Measurements from ENCODE around the gene ZPBP2.
"Not testable (repeated sequence)": the region's sequence is repeated elsewhere in the genome, so short reads cannot be mapped to it uniquely, and the experiment has no call there.

ZPBP2 gene

GRCh38 chr17:39855911-39856649, 11.9 kb upstream of the ZPBP2 start:
- not testable (repeated sequence) for H3K9ac ChIP-seq (ENCODE audit: low read length); H3K36me3 ChIP-seq (ENCODE audit: control insufficient read depth, insufficient read depth, low read length, severe bottlenecking); H3K4me1 ChIP-seq (ENCODE audit: control insufficient read depth, insufficient read depth, low read length); H3K9me3 ChIP-seq (ENCODE audit: control insufficient read depth, low read length); DNase-seq (ENCODE audit: low read depth); H3K4me3 ChIP-seq (ENCODE audit: low read length)
- H3K27me3 ChIP-seq (replicated peaks; ENCODE audit: control insufficient read depth, insufficient read depth, low read length) = peaks cover 40% of the 10 kb centered on the region

- DNase-seq (ENCODE audit: low read depth) = no peak
- H3K9ac ChIP-seq (ENCODE audit: low read length) = no peak overlapping the region
- H3K36me3 ChIP-seq (ENCODE audit: control insufficient read depth, insufficient read depth, low read length, severe bottlenecking) = no peaks in the 10 kb centered on the region
- peaks cover 3% of the 10 kb centered on the region for H3K9me3 ChIP-seq (ENCODE audit: control insufficient read depth, low read length)
- peaks cover 53% of the 10 kb centered on the region for H3K27me3 ChIP-seq (replicated peaks; ENCODE audit: control insufficient read depth, insufficient read depth, low read length)
- H3K4me1 ChIP-seq (ENCODE audit: control insufficient read depth, insufficient read depth, low read length) = no peaks in the 10 kb centered on the region
- H3K4me3 ChIP-seq (ENCODE audit: low read length) = no peak overlapping the region
Measured at GRCh38 chr17:39861235-39861634, 6.8 kb upstream of the ZPBP2 start.

- no peak for DNase-seq (ENCODE audit: low read depth)
- H3K9me3 ChIP-seq (ENCODE audit: control insufficient read depth, low read length) = peaks cover 20% of the 10 kb centered on the region
- H3K4me3 ChIP-seq (ENCODE audit: low read length) = no peak overlapping the region
- no peaks in the 10 kb centered on the region for H3K36me3 ChIP-seq (ENCODE audit: control insufficient read depth, insufficient read depth, low read length, severe bottlenecking)
- no peaks in the 10 kb centered on the region for H3K4me1 ChIP-seq (ENCODE audit: control insufficient read depth, insufficient read depth, low read length)
- H3K27me3 ChIP-seq (replicated peaks; ENCODE audit: control insufficient read depth, insufficient read depth, low read length) = peaks cover 69% of the 10 kb centered on the region
- H3K9ac ChIP-seq (ENCODE audit: low read length) = no peak overlapping the region
Measured at GRCh38 chr17:39863244-39863917, 4.6 kb upstream of the ZPBP2 start.

- Histone ChIP-seq H3K36me3 (ENCODE audit: control insufficient read depth, insufficient read depth, low read length, severe bottlenecking) (no peaks in the 10 kb centered on the region), H3K4me1 (ENCODE audit: control insufficient read depth, insufficient read depth, low read length) (no peaks in the 10 kb centered on the region), H3K4me3 (ENCODE audit: low read length) (no peak within 1 kb of the TSS), H3K9ac (ENCODE audit: low read length) (no peak within 1 kb of the TSS), H3K27me3 (replicated peaks; ENCODE audit: control insufficient read depth, insufficient read depth, low read length) (peaks cover 75% of the 10 kb centered on the region), H3K9me3 (ENCODE audit: control insufficient read depth, low read length) (peaks cover 23% of the 10 kb centered on the region)
- peak; percentile 40 for DNase-seq (ENCODE audit: low read depth)
Measured at GRCh38 chr17:39863918-39864746, 3.9 kb upstream of the ZPBP2 start, which contains the start of gene IKZF3. IKZF3 (minus strand) TSS chr17:39864312; CDS start chr17:39864126, 186 bp downstream.

GRCh38 chr17:39866013-39866730, 1.8 kb upstream of the ZPBP2 start:
- Histone ChIP-seq H3K36me3 (ENCODE audit: control insufficient read depth, insufficient read depth, low read length, severe bottlenecking) (no peaks in the 10 kb centered on the region), H3K4me3 (ENCODE audit: low read length) (no peak overlapping the region), H3K4me1 (ENCODE audit: control insufficient read depth, insufficient read depth, low read length) (no peaks in the 10 kb centered on the region), H3K27me3 (replicated peaks; ENCODE audit: control insufficient read depth, insufficient read depth, low read length) (peaks cover 69% of the 10 kb centered on the region), H3K9me3 (ENCODE audit: control insufficient read depth, low read length) (peaks cover 23% of the 10 kb centered on the region), H3K9ac (ENCODE audit: low read length) (no peak overlapping the region)
- no peak for DNase-seq (ENCODE audit: low read depth)

- DNase-seq (ENCODE audit: low read depth) = no peak
- H3K9ac ChIP-seq (ENCODE audit: low read length) = no peak overlapping the region
- H3K4me1 ChIP-seq (ENCODE audit: control insufficient read depth, insufficient read depth, low read length) = no peaks in the 10 kb centered on the region
- H3K9me3 ChIP-seq (ENCODE audit: control insufficient read depth, low read length) = peaks cover 23% of the 10 kb centered on the region
- no peak overlapping the region for H3K4me3 ChIP-seq (ENCODE audit: low read length)
- peaks cover 63% of the 10 kb centered on the region for H3K27me3 ChIP-seq (replicated peaks; ENCODE audit: control insufficient read depth, insufficient read depth, low read length)
- no peaks in the 10 kb centered on the region for H3K36me3 ChIP-seq (ENCODE audit: control insufficient read depth, insufficient read depth, low read length, severe bottlenecking)
Measured at GRCh38 chr17:39867084-39867879, 720 bp upstream of the ZPBP2 start.

GRCh38 chr17:39868554-39868942, 546 bp downstream of the ZPBP2 start:
- DNase-seq (ENCODE audit: low read depth) = no peak
- Histone ChIP-seq H3K9ac (ENCODE audit: low read length) (no peak overlapping the region), H3K27me3 (replicated peaks; ENCODE audit: control insufficient read depth, insufficient read depth, low read length) (peaks cover 51% of the 10 kb centered on the region), H3K4me1 (ENCODE audit: control insufficient read depth, insufficient read depth, low read length) (no peaks in the 10 kb centered on the region), H3K36me3 (ENCODE audit: control insufficient read depth, insufficient read depth, low read length, severe bottlenecking) (no peaks in the 10 kb centered on the region), H3K9me3 (ENCODE audit: control insufficient read depth, low read length) (peaks cover 20% of the 10 kb centered on the region), H3K4me3 (ENCODE audit: low read length) (no peak overlapping the region)

GRCh38 chr17:39870776-39871175, 2.8 kb downstream of the ZPBP2 start:
- Histone ChIP-seq H3K36me3 (ENCODE audit: control insufficient read depth, insufficient read depth, low read length, severe bottlenecking) (no peaks in the 10 kb centered on the region), H3K4me1 (ENCODE audit: control insufficient read depth, insufficient read depth, low read length) (no peaks in the 10 kb centered on the region), H3K4me3 (ENCODE audit: low read length) (no peak overlapping the region), H3K27me3 (replicated peaks; ENCODE audit: control insufficient read depth, insufficient read depth, low read length) (peaks cover 32% of the 10 kb centered on the region), H3K9ac (ENCODE audit: low read length) (no peak overlapping the region), H3K9me3 (ENCODE audit: control insufficient read depth, low read length) (peaks cover 20% of the 10 kb centered on the region)
- DNase-seq (ENCODE audit: low read depth) = no peak

GRCh38 chr17:39871801-39872200, 3.8 kb downstream of the ZPBP2 start:
- no peak for DNase-seq (ENCODE audit: low read depth)
- Histone ChIP-seq H3K9ac (ENCODE audit: low read length) (no peak overlapping the region), H3K9me3 (ENCODE audit: control insufficient read depth, low read length) (peaks cover 19% of the 10 kb centered on the region)

GRCh38 chr17:39872751-39873150, 4.7 kb downstream of the ZPBP2 start:
- DNase-seq (ENCODE audit: low read depth) = peak; percentile 64
- Histone ChIP-seq H3K9me3 (ENCODE audit: control insufficient read depth, low read length) (peaks cover 9% of the 10 kb centered on the region), H3K4me1 (ENCODE audit: control insufficient read depth, insufficient read depth, low read length) (no peaks in the 10 kb centered on the region), H3K4me3 (ENCODE audit: low read length) (no peak overlapping the region), H3K36me3 (ENCODE audit: control insufficient read depth, insufficient read depth, low read length, severe bottlenecking) (no peaks in the 10 kb centered on the region), H3K9ac (ENCODE audit: low read length) (no peak overlapping the region), H3K27me3 (replicated peaks; ENCODE audit: control insufficient read depth, insufficient read depth, low read length) (peaks cover 20% of the 10 kb centered on the region)

More at GRCh38 chr17:39871801-39872200, 3.8 kb downstream of the ZPBP2 start:
- Histone ChIP-seq H3K27me3 (replicated peaks; ENCODE audit: control insufficient read depth, insufficient read depth, low read length) (peaks cover 27% of the 10 kb centered on the region), H3K4me3 (ENCODE audit: low read length) (no peak overlapping the region), H3K36me3 (ENCODE audit: control insufficient read depth, insufficient read depth, low read length, severe bottlenecking) (no peaks in the 10 kb centered on the region), H3K4me1 (ENCODE audit: control insufficient read depth, insufficient read depth, low read length) (no peaks in the 10 kb centered on the region)
